C1 segment of cervical spinal cord (tissue), 14 donors: Measurements from ENCODE around the gene MRPL50.

Source experiments
- DNase-seq, 14 donors: peaks; one replicate each; lab custom pipeline; 2025; lab: John Stamatoyannopoulos, UW

Gene MRPL50

DNA sequence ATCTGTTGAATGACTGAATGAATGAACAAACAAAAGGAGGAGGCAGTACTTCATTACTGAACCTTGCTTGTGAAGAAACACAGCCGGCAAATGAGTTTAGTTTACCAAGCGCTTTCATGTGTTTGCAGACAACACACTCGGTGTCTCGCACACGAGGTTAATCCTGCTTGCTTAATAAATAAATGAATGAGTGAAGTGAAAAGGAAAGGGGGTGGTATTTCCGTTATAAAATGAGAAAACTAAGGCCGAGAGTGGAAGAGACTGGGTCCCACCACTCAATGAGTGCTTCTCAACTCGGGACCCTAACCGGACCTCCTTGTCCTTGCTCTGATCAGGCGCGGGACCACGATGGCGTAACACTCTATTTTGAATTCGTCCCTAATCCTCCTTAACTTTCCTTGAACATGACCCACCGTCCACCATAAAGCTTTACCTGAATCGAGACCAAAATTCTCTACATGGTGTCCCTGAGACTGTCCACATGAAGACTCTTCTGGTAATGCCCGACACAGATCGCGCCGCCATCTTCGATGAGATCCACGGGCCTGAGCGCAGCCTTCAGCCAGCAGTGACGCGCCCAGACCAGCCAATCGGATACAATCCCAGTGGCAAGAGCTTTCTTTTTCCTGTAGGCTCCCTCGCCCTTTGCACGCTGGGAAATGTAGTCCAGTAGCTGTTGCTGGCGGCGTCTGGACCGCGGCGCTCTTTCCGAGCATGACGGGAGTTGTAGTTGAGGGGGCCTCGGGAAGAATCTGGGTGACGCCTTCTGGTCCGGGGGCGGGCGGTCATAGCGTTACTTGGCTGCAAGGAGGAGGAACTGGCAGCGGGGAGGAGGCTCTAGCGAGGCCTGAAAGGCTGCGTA is at the start of gene MRPL50, which contains the start of gene ZNF189:
Gene MRPL50 (minus strand): TSS at position 551 of the 862 bp plus-strand sequence. CDS start 26 bp downstream, at position 525.
Gene ZNF189 (plus strand): TSS at position 784 of the 862 bp plus-strand sequence. CDS start 306 bp downstream, outside the sequence.
- DNase-seq, result peak; percentile 72 to 99 (median 96)

DNA sequence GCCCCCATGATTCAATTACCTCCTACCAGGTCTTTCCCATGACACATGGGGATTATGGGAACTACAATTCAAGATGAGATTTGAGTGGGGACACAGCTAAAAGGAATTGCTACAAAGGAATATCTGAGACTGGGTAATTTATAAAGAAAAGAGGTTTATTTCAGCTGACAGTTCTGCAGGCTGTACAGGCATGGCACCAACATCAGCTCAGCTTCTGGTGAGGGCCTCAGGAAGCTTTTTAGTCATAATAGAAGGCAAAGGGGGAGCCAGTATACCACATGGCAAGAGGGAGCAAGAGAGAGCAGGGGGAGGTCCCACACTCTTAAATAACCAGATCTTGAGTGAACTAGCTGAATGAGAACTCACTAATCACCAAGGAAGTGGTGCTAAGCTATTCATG is 48.3 kb upstream of the MRPL50 start:
- no peak for DNase-seq

DNA sequence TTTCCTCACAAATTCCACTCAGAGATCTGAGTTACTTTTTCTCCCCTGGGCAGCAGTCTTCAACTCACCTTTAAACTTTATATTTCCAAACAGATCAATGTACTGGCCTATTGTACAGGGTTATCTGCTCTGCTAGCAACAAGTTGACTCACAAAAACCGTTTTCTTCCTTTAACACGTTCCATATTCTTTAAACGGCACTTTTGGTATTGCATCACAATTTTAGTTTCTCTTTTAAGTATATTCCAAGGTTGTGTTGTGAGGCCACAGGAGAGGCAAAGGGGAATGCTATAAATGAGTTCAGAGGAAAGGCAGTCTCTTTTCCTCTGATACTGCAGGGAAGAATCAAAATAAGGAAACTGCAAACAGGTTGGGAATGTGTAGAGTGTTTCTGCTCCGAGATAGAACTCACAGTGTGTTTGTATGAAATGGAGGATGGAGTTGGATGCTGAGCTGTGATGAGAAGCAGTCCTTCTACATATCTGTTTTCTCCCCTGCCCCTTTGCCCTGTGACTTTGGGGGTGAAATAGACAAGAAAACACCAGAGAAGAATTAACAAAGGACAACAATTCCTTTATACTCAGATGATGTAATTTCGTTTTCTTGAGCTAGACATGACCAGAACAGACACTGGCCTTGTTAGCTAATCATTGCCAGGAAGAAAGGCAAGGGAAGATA is 47.1 kb upstream of the MRPL50 start:
- DNase-seq, result no peak

DNA sequence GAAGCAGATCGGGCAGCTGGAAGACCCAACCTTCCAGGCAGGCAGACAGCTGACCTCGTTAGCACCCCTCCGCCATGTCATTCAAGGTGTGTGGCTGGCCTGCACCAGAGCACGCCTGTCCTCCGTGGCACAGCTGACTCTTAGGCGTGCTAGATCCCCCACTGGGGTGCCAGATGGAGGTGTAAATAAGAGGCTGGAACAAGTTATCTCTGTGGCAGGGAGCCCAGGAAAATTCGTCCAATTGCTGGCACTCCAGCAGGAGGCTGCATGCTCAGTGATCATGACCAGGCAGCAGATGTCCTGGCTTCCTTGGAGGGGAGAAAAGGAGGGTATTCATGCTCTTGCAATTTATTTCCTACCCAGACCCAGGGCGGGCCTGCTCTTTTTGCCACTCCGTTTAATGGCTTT is 45.0 kb upstream of the MRPL50 start:
- DNase-seq, result peak in 5 of 14 donors; percentile 3 to 97 (median 48)

DNA sequence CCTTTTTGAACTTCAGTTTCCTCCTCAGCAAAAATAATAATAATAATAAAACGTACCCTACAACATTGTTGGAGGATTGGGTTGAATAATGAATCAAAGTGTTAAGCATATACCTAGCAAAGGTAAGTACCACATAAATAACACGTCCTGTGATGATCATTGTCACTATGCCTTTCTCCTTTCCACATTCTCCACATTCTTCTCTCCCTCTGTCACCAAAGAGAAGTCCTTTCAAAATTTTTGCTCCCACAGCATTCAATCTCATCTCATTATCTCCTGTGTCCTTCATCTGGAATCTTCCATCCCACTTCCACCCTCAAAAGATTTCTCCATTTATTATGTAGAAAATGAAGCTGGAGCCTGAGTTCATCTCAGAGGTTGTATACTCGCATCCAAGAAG is 44.3 kb upstream of the MRPL50 start:
- DNase-seq, result no peak

DNA sequence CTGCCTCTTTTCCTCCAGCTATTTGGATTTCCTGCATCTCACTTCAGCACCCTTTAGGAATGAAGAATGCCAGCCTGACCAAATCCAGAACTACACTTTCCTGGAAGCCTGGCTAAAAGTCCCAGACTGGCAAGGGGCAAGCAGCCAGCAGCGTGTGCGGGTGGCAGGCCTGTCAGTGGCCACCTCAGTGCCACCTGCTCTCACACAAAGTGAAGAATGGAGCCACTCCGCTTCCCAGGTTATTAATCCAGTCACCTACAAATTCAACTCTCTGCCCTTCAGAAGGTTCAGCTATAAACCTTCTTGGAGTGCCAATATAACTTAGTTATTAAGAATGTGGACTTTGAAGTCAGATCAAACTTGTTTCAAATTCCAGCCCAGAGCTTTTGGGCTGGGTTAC is 43.9 kb upstream of the MRPL50 start:
- DNase-seq, result peak in 2 of 14 donors; percentile 11 to 85

DNA sequence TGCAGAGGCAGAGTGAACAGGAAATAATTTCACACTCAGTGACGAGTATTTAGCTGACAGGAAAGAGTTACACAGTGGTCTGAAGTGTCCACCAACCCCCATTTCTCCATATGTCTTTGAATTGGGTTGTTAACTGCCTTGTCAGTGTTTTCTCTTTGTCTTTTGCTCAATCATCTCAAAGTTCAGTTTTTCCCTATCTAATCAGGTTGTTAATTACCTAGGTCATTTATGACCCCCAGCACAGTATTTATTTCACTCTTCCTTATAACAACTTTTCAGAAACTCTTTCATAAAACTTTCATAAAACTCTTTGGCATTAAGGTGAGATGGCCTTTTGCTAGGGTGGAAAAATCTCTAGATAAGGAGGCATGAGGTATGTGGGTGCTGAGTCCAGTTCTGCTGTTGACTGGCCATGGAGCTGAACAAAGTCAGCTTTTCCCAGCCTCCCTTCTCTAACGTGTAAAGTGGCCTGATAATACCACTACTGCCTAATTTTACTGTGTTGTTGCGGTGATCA is 42.4 kb upstream of the MRPL50 start:
- no peak for DNase-seq

DNA sequence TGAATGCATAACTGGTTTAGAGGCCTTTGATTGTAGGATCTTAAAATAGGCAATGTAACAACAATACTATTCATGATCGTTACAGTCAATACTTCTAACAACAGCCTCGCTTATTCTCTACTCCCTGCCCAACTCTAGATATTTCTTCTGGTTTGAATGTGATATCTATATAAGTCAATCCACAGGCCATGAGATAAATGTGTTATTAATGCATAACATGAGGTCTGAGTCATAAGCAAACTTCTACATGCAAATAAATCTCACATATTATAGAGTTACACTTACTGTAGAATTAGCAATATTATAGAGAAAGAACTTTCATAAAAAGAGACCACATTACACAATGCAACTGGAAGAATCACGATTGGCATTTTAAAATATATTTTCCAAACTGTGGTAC is 40.1 kb upstream of the MRPL50 start:
- no peak for DNase-seq

DNA sequence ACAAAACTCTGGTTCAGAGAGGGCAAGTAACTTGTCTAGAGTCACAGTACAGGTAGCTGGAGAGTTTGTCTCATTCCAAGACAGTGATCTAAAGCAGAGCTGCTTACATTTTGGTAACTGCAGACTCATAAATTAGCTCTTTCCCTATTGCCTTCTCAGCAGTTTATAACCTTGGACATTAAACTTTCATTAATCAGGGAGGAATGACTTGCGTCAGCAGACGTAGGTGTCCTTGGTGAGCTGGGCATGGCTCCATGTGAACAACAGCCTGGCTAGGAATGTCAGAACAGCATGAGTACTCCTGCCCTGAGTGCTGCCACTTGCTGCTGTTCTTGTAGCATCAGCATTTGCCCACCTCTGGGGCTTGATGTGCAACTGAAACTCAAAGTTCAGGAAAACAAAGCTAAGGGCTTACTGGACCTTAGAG is 39.4 kb upstream of the MRPL50 start:
- no peak for DNase-seq

DNA sequence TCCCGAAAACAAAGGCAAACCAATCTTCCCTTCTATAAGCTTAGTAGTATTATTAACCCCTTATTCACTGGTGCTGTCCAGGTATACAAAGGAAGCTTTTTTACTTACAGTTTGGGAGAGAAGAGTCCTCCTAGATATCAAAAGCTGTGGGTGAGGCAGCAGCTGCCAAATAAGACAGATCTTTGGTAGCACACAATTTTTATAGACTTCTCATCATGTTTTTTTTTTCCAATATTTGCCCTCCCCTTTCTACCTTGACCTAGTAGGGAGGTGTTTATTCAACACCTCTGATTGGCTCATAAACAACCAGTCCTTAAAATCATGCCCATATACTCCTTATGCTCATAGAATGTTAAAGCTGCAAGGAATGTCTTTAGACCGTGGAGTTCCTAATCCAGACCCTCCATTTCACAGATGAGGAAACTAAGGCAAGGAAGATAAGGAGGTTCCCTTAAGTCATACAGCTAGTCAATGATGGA is 37.2 kb upstream of the MRPL50 start, which contains the start of gene ALDOB:
Gene ALDOB (minus strand): TSS at position 174 of the 479 bp plus-strand sequence. CDS start 4,887 bp downstream, outside the sequence.
- DNase-seq, result no peak

DNA sequence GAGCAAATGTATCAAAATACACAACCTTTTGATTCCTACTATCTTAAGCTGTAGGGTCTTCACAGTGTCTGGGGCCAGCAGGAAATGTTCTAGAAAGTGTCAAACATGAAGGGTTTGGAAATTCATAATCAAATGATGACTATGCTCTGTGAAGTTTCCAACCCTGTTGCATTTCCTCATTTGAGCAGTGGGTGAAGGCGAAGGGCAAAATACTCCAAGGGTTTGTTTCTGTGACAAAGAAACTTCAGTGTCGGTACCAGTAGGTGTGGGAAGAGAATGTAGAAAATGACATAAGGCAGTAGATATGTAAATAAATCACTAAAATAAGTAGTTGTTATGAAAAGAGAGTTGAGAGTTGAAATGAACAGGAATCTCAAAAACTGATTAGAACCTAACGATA is 36.6 kb upstream of the MRPL50 start:
- DNase-seq, result no peak

DNA sequence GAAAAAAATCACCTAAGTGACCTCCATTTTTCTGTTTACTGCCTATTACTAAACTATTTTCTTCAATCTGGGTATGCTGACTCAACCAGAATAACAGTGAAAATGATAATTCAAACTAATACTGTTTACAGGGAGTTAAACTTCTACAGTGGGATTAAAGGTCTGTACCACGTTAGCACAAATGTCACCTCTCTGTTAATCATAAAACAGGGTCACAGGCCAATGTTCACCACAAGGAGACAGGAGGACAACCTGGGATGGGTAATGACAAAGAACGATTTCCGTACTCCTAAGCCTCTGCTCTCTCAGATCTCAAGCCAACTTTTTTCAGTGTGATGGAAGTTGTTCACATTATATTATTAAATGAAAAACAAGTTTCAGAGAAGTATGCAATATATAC is 34.8 kb upstream of the MRPL50 start:
- DNase-seq, result no peak

DNA sequence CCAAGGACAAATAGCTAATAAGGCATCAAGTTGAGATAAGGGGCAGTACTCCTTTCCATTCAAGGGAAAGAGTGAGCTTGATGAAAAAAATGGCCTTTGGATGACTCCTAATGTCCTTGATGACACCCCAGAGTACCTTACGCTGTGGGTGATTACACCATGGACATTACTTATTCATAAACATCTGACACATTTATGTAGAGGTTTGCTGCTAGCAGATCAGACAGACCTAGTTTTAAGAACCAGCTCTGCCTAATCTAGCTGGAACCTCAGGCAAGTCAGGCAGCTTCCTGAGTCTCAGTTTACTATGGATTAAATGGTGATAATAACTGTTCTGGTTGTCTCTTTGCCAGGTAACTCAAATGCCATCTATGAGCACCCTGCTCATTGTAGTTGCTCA is 34.3 kb upstream of the MRPL50 start:
- DNase-seq, result no peak

DNA sequence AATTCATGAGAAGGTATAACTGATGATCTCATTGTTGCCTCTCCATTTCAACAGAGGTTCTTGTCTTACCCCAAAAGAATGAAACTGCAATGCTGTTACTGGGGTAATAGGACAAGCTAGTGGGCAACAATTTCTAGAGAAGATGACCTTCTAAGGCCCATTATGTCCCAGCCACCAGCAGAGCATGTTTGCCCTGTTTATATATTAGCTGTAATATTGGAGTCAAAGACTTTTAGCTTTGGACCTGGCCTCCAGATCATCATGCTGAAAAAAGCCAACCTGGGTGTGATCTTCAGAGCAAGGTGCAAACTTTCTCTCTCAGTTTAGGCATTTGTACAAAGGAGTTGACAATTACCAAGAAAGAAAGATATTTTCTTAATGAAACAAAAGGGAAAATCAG is 33.8 kb upstream of the MRPL50 start:
- no peak for DNase-seq

DNA sequence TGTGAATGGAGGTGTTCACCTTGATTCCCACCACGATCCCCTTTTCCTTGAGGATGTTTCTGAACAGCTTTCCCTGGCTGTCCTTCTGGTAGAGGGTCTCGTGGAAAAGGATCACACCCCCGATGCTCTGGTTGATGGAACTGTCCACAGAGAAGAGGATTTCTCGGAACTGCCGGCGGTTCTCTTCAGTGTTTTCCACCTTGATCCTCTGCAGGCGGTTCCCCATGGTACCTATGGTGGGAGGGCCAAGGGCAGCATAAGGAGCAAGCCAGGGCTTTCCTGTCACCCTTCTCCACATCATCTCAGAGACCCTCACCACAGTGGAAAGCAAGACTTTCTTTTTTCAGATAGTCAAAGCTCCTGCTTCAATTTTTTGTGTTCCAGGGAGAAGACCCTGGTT is 31.3 kb upstream of the MRPL50 start:
- DNase-seq, result no peak

DNA sequence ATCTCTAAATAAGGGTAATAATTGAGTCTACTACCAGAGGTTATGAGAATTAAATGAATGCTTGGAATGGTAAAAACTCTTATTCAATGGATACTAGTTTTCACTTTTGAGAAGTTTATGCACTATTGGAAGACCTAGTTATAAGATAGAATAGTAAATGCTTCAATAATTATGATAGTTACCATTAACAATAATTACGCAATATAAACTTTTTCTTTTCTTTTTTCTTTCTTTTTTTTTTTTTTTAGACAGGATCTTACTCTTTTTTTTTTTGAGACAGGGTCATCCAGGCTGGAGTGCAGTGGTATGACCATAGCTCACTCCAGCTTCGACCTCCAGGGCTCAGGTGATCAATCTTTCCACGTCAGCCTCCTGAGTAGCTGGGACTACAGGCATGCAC is 30.5 kb upstream of the MRPL50 start:
- no peak for DNase-seq

DNA sequence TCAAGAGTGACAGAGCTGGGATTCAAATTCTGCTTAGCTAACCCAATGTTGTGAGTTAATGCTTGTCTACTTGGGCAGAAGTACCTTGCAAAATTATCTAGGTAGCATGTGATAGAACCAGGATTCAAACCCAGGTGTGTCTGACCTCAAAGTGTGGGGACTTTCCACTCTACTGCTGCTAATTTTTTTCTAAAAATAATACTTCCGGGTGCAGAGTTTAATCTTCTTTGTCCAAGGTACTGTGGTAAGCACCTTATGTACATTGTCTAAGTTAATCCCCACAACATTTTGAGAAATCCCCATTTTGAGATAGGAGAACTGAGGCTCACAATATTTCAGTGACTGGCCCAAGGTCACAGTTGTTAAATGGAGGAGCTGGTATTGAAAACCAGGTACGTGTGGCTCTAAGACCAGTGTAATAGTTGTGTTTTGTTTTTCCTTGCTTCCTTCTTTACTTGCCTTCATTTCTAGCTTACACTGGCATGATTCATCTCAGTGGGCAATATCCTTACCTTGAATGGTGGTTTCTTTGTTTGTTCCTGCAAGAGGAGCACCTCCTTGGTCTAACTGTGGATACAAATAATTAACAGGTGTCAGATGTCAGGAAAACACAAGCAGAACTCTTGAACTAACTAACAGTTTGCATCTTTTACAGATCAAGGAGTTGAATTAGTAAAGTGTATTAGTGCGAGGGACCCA is 29.7 kb upstream of the MRPL50 start:
- DNase-seq, result no peak

DNA sequence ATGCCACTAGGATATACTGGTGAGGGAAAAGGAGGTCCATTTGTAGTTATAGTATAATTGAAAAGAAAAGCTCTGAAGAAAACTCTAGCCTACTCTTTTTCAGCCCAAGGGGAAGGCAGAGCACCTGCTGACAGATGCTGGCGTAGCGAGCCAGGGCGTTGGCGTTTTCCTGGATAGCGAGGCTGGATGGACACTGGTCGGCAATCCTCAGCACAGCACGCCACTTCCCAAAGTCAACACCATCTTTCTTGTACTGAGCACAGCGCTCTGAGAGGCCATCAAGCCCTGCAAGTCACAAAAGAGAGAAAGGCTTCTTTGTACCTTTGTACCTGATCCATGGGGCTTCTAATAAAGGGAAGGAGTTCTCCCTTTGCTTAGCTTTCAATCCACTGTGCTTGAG is 28.9 kb upstream of the MRPL50 start:
- DNase-seq, result no peak

DNA sequence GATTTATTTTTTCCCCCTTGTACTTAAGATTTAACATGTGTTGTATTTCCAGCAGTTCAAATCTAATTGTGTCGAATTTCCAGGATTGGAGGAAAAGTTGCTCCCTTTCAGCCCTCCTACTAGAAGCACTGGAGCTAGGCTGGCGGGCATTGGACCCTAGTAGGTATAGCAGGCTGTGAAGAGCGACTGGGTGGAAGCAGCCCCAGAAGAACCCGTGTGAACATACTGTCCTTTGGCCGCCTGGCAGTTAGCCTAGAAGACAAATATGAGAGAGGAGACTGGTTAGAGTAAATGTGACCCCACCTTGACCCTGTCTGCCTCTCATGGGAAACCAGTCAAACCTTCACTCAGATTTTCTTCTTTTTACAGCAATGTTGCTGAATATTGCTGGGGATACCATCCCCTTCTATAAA is 23.2 kb upstream of the MRPL50 start:
- DNase-seq, result no peak

DNA sequence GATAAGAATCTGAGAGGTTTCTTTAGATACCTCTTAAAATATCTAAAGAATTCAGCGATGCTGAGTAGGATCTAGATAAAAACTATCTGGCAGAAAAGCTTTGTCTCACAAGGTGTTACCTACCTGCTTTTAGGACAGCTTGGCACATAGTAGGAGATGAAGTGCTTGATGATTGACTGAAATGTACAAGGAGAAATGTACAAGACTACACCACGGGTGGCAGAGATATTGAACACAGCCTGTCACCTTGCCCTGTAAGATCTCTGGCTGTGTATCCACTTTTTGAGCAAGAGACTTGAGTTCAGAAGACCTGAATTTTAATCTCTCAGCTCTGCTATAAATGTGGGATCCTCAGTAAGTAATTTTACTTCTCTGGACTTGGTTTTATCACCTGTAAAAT is 21.4 kb upstream of the MRPL50 start:
- no peak for DNase-seq

DNA sequence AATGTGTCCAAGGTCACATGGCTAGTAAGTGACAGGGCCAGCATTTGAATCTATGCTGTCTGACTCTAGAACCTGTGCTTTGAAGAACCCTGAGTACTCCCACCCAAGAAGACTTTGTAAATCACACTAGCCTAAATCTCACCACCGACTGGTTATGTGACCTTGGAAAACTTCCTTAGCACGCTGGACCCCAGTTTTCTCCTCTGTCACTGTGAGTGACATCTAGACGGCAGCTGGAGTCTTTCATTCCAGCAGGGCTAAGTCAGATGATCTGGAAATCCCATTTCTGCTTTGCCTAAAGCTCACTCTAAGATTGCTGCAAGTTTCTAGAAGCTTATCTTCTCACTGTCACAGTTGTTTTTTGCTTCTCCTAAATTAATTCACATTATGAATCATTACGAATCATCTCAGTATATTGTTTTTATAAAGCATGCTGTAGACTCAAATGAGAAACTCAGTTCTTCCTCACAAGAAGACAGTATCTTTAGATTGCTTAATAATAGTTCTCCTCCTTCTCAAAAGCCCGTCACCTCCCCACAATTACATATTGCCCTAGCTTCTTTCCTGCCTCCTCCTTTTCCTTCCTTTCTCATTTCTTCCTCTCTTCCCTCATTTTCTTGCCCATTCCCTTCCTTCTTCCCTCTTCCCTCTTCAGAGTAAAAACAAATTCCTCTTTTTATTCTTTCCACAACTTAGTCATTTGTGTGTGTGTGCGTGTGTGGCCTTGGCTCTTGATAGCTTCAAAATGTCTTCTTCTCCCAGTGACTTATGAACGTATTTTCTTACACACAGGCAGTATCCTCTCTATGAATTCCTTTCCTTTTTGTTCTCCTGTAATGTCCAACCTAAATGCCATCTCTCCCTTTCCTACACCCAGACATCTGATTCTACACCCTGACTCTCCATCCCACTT is 20.4 kb upstream of the MRPL50 start:
- DNase-seq, result no peak
